ENCODE data around the gene LTB4R.
A peak's percentile ranks its signal among the peaks of the same experiment; 100 is the strongest.

LTB4R gene

GRCh38 chr14:24325041-24325530 is 13.8 kb downstream of the LTB4R start:
- DNase-seq: no peak

DNA sequence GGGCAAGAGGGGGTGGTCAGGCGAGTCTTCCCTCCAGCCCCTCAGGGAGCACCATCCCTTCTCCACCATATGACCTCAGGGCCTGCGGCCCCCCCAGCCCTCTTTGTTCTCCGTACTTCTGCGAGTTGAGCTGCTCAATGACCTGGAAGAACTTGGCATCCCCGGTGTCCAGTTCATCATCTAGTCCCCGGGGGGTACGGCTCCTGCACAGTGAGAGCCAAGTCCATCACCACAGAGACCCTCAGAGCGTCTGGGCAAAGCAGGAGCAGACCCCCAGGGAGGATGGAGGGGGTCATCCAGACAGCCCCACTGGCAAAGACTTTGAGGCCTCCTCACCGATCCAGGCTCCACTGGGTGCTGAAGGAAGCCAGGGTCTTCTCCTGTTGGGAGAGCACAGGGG is 14.7 kb downstream of the LTB4R start:
- DNase-seq: no peak

DNA sequence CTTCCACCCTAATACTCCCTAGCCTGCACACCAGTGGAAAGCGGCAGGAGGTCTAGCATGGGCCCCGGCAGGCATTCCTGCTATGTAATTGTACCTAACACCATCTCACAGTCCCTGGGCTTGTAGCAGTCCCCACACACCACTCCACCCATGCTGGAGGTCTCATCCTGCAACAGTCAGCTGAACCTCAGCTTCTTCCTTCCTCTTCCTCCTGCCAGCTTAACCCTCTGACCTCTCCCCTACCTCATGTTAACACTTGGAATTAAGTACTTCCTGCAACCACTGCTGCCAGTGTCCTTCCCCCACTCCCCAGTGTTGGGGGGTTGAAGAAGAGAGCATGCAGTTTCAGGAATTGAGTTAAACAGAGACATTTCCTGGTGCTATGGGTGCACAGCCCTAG is 16.0 kb downstream of the LTB4R start:
- DNase-seq: no peak

GRCh38 chr14:24327914-24328313 is 16.6 kb downstream of the LTB4R start:
- DNase-seq: peak; percentile 27

- no peak for DNase-seq
These were observed 17.9 kb downstream of the LTB4R start for GRCh38 chr14:24329073-24329663.

- peak; percentile 78 for DNase-seq
These were observed 18.4 kb downstream of the LTB4R start for GRCh38 chr14:24329736-24330135.

DNA sequence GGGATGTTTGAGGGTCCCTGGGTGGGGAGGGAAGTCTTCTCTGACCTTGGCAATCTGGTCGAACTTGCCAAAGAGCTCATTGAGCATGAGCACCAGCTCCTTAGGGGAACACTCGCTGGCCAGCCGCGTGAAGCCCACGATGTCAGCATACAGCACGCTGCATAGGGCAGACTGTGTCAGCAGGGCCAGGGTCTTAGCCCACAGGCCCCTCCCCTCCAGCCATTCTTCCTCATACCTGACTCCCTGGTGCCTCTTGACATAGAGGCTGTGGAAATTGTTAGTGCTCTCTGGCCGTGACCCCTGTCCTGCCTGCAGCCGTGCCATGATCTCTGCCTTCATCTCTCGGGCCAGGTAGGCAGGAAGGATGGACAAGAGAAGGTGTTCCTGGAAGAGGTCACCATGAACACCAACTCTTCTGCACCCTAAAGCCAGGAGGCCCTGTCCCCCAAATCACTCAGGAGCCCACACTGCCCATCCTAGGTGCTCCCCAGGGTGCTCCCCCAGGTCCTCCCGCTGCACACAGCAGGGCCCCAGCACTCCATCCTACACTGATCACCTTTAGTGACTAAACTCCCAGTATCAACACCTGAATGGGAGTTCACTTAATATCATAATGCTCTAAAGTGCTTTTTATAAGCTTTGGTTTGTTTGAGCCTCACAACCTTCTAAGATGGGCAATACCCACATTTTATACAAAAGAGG is 19.8 kb downstream of the LTB4R start:
- DNase-seq: no peak

- DNase-seq: no peak
These were observed 20.5 kb downstream of the LTB4R start for GRCh38 chr14:24331731-24332267.

GRCh38 chr14:24332268-24332993 is 21.1 kb downstream of the LTB4R start:
- DNase-seq: peak; percentile 93

DNA sequence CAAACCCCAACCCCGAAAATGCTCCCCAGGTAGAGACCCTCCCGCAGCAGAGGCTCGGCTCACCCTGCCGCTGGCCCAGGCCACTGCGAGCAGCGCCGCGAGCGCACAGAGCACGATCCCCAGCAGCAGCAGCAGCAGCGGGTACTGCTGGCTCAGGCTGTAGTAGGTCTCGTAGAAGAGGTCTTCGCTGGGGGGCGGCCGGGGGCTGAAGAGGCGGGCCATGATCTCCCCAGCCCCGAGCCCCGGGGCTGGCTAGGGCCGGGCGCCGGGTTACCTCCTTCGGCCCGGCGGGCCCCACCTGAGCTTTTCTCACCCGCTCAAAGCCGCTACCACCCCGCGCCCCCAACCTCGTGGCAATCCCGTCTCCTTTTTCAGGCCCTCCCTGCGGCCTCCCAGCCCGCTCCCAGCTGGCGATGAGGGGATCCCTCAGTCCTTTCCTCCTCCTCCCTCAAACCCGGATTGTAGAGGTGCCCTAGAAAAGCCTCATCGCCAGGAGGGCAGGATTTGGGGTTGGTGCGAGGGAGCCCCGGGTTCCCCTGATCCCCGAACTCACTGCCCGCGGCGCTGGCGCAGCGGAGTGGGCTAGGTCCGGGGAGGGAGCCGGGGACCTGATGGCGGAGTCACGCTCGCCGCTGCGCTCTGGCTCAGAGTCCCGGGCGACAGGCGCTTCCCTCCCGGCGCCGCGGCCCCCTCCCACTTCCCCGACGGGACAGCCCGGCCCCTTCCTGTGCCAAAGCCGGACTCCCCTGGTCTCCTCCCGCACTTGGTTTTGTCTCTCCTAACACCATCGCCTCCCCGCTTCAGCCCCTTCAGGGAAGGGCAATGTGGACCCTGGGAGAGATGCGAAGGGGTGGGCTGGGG is 23.4 kb downstream of the LTB4R start, which contains the start of gene ADCY4:
Gene ADCY4, minus strand, starts transcription at position 641 of the 861 bp plus-strand sequence. Its CDS starts 419 bp downstream, at position 222.
- peak; percentile 29 for DNase-seq

GRCh38 chr14:24335461-24336171 is 24.3 kb downstream of the LTB4R start:
- DNase-seq: no peak

GRCh38 chr14:24337144-24337823 is 26.0 kb downstream of the LTB4R start:
- DNase-seq: no peak

- DNase-seq: no peak
These were observed 26.5 kb downstream of the LTB4R start for GRCh38 chr14:24337824-24338175.

GRCh38 chr14:24338843-24339242 is 27.5 kb downstream of the LTB4R start:
- DNase-seq: no peak

- DNase-seq: peak; percentile 71
These were observed 28.2 kb downstream of the LTB4R start, which contains the start of gene RIPK3 for GRCh38 chr14:24339284-24340151. TSS of gene RIPK3 (minus strand) at chr14:24339991. CDS start at chr14:24339826, 165 bp downstream.

DNA sequence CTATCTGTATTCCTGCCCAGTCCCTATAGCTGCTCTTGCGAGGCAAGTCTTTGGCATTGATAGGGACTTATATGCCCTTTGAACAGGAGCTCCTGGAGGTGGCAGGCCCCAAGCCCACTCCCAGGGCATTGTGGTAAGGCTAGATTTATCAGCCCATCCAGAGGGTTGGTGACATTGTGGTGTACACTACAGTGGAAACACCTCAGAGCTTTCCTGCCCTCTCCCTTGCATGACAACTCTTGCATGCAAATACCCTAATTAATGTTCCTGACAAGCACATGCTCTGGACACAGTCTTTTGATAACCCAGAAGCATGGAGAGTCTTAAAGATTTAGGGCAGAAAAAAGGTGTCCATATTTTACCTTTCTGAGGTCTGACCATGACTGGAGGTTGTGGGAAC is 29.3 kb downstream of the LTB4R start:
- no peak for DNase-seq

- DNase-seq: no peak
These were observed 31.6 kb downstream of the LTB4R start for GRCh38 chr14:24342889-24343288.

GRCh38 chr14:24343795-24344660 is 32.7 kb downstream of the LTB4R start:
- DNase-seq: no peak

- no peak for DNase-seq
These were observed 35.8 kb downstream of the LTB4R start for GRCh38 chr14:24347134-24347533.
